HK-2 (cell line): ENCODE results near the gene MCRS1.
"Not testable (repeated sequence)": the region's sequence is repeated elsewhere in the genome, so short reads cannot be mapped to it uniquely, and the experiment has no call there.

ENCODE experiments used
- DNase-seq: peaks from one replicate; pipeline ENCODE4 v3.0.0-alpha.2; 2018; ENCODE audit not compliant: unreplicated experiment

Gene MCRS1, protein sequence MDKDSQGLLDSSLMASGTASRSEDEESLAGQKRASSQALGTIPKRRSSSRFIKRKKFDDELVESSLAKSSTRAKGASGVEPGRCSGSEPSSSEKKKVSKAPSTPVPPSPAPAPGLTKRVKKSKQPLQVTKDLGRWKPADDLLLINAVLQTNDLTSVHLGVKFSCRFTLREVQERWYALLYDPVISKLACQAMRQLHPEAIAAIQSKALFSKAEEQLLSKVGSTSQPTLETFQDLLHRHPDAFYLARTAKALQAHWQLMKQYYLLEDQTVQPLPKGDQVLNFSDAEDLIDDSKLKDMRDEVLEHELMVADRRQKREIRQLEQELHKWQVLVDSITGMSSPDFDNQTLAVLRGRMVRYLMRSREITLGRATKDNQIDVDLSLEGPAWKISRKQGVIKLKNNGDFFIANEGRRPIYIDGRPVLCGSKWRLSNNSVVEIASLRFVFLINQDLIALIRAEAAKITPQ

DNA sequence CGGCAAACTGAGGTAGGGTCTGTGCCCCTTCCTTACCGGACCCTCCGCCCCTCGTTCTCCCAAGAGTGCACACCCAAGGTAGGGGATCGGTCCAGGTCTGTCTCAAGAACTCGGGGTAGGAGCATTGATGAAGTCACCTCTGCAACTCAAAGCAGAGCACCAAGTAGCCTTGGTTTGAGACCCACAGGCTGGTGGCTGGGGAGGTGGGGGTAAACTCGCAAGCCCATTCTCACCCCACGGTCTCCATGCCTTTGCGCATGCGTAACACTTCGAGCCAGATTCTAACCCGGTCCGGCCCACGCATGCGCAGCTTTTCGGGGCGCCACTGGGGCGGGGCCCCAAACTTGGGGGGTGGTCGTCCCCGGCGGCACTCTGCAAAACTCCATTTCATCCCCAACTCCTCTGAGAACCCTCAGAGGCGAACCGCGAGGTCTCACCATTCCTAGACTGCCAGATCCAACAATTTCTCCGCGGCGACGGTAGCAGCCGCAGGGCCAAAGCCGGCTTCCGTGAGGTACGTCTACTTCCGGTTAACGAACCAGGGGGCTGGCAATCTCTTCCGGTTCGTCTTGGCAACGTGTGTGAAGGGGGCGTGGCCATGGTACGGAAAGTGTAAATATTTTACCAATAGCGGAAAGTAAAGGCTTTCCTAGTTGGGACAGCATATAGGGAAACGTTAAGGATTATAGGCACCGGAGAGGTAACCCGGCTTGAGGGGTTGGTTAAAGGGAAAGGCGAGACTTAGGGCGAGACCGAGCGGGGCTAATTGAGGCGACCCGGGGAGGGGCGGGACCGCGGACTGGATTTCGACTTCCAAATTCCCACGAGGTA, at the start of gene MCRS1:
TSS of gene MCRS1 (minus strand) at position 532 of the 831 bp plus-strand sequence. CDS start 1,411 bp downstream, outside the sequence.
- peak; percentile 85 for DNase-seq

DNA sequence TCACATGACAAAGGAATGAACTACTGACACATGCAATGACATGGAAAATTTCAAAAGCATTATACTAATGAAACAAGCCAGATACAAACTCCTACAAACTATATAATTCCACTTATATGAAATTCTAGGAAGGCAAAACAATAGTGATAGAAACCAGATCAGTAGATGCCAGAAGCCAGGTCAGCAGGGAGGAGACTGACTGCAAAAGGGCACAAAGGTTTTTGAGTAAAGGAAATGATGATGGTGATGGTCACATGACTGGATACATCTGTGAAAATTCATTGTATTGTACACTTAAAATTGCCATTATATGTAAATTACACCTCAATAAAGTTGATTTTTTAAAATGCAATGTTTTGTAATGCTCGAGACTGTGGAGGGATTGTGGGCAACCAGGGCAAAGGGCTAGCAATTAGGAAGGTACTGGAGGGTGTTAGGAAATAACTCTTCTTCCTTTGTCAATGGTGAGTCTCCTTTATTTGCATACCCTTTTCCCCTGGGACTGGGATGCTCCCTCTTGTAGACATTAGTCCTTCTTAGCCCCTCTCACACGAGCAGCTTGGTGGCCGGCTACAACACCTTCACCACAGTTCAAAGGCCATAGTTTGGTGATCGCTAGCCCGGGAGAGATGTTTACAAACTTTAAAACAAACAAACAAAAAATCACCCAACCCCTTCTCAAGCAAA, 48.7 kb upstream of the MCRS1 start:
- no peak for DNase-seq

DNA sequence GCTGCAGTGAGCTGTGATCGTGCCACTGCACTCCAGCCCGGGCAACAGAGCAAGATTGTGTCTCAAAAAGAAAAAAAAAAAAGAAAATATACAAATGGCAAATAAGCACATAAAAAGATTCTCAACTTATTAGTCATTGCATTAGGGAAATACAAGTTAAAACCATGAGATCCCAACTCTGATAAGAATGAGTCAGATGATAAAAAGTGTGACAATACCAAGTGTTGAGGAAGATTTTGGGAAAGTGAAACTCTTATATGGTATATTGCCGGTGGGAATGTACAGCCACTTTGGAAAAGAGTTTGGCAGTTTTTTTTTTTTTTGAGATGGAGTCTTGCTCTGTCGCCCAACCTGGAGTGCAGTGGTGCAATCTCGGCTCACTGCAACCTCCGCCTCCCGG, 47.8 kb upstream of the MCRS1 start:
- no peak for DNase-seq

DNA sequence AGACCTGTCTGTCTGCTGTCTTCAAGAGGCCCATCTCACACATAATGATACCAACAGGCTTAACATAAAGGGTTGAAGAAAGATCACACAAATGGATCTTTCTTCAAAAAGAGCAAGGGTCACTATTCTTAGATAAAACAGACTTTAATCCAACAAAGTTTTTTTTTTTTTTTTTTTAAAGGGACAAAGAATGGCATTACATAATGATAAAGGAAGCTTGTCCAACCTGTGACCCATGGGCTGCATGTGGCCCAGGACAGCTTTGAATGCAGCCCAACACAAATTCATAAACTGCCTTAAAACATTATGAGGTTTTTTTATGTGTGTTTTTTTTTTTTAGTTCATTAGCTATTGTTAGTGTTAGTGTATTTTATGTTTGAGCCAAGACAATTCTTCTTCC, 44.3 kb upstream of the MCRS1 start:
- DNase-seq = no peak

DNA sequence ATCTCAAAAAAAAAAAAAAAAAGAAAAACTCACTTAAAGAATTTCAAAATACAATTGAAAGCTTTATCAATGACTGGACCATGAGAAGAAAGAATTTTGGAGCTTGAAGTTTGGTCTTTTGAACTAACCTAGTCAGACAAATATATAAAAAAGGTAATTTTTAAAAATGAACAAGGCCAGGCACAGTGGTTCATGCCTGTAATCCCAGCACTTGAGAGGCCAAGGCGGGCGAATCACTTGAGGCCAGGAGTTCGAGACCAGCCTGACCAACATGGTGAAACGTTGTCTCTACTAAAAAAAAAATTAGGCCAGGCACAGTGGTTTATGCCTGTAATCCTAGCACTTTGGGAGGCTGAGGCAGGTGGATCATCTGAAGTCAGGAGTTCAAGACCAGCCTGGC, 42.8 kb upstream of the MCRS1 start:
- not testable (repeated sequence) for DNase-seq

DNA sequence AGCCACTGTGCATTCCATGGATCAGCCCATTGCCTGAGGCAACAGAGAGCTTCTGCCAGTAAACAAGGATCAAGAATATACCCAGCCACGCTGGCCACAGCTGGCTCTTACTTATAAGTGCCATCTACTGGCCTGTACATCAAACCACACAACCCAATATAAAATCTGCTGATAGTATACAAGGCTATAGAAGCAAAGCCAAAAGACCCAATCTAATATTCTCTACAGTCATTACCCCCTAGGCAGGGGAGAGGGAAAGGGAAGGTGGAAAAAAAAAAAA, 41.9 kb upstream of the MCRS1 start:
- DNase-seq = no peak

DNA sequence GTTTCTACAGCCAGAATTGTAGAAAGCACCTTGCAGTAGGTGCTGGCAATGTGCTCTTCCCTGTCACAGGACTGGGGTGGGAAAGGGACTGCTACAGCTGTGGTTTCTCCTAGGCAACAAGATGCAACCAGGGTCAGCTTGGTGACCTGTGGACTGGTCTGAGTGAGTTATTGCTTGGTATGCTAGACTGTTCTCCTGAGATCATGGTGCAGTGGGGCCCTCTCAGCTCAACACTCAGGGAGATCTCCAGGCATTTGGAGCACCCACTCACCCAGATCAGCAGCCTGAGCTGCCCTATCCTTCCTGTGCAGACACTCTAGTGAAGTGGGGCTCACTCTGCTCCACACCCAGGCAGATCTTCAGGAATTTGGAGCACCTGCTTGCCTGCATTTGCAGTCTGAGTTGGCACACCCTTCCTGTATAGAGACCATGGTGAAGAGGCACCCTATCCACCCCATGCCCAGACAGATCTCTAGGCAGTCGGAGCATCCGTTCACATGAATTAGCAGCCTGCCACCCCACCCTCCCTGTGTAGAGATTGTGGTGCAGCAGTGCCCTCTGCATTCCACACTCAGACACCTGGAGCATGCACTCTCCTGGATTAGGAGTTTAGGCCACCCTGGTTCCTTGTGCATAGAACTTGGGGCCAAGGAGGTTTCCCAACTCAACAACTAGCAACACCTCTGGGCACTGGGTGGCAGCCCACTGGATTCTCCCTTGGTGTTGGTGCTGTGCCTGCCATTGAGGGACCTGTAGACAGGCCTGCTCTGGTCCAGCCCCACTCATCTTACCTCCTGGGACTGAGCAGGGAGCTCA, 41.3 kb upstream of the MCRS1 start:
- DNase-seq = no peak

DNA sequence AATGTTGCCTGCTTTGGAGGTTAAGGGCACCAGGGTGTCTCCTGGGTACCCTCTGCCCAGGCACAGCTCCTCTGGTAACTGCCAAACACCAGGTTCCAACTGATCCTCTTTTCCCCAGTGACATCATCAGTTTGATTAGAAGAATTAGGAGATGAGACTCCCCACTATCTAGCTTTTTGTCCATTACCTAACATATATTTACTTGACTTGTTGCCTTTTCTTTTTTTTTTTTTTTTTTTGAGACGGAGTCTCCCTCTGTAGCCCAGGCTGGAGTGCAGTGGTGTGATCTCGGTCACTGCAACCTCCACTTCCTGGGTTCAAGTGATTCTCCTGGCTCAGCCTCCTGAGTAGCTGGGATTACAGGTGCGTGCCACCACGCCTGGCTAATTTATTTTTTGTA, 37.6 kb upstream of the MCRS1 start, which contains the start of gene FAM186B:
TSS of gene FAM186B (minus strand) at position 101 of the 400 bp plus-strand sequence. CDS start 162 bp downstream, outside the sequence.
- not testable (repeated sequence) for DNase-seq

DNA sequence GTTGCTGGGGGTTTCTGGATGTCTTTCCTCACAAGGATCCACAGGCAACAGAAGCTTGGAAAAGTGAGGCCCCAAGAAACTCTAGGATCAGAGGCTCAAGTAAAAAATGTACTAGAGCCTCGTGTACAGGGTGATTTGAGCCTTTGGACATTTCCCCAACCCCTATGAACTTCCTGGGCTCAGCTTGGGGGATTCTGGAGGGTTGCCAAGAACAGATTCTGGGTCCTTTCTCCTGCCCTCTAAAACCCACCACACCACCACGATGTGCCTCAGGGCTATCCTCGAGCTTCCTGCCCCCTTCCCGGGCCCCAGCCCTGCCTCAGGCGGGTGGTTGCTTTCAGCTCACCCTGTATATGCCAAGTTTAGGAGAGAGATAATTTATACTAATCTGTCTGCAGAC, 36.9 kb upstream of the MCRS1 start:
- DNase-seq = no peak

DNA sequence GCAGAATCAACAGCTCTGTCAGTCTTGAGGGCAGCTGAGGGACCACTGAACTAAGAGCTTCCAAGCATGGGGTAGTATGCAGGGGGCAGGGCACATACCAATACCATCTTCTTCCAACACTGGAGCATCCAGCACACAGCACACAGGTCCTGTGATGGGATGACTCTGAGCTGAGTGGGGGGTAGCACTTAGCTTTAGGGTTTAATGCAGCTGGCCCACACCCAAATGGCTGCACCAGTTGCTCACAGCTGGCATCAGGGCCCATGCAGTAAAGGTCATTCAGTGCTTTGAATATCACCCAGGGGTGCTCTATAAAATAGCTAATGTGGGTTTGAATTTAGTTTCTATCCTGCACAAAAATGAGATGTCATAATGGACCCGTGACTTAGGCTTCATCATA, 35.8 kb upstream of the MCRS1 start:
- DNase-seq = no peak

DNA sequence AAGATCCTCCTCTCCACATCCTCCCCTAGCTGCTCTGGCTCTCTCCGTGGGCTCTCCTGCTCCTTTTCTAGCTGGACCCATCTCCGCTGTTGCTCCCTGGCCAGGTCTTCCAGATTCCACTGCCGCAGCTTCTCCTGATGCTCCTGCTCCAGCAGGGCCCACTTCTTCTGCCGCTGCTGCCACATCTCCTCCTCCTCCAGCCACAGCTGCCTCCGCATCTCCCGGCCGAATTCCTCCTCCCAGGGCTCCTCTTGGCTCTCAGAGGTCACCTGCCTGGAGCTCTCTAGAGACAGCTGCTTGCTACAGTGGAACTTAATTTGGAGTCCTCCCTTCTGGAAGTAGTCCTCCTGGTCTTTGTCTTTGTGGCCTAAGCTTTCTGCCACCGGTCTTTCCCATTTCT, 32.0 kb upstream of the MCRS1 start:
- no peak for DNase-seq

DNA sequence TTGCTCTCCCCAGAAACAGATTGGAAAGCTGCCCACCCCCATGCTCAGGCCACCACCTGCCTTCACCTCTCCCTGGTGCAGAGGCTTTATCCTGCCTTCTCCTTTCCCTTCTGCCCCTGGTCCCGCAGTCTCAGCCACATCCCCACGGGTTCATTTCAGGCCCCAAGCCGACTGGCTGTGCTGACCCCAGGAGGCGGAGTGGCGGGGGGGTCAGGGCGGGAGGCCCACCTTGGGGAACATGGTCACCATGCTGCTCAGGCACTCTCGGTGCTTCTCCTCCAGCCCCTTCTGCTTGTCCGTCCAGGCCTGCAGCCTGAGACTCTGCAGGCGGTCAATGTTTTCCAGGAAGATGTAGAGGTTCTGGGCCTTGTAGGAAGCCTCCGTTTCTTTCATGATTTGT, 30.6 kb upstream of the MCRS1 start:
- no peak for DNase-seq

DNA sequence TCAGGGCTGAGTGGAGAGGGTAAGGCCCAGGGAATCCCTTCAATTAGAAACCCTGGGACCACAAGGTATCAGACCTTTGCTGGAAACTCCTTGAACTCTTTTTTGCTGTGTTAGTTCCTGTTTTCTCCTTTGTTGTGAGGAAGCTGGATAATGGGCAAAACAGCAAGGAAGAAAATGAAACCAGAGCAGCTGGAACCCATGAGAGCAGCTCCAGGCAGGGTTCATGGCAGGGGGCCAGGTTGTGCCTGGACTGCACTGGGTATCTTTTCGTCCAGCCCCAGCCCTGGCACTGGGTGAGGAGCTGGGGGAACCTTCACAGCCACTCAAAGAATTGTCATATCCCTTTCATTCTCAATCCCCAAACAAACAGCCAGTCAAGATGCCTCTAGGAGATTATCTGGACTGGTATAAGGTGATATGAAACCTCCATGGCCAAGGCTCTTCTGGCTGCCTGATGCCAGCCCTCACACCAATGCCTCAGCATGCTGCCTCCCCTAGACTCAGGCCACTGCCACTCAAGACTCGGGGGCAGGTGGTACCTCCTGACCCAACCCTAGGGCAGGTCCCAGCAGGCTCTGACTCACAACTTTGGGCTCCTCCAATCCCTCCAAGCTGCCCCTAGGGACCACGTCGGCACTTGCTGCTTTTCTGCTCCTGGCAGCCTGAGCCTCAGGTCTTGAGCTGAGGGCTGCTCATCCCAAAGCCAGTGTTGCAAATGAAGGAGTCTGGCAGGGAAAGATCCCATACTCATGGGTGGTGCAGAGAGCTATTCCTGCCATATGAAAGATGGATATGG, 21.0 kb upstream of the MCRS1 start:
- no peak for DNase-seq

DNA sequence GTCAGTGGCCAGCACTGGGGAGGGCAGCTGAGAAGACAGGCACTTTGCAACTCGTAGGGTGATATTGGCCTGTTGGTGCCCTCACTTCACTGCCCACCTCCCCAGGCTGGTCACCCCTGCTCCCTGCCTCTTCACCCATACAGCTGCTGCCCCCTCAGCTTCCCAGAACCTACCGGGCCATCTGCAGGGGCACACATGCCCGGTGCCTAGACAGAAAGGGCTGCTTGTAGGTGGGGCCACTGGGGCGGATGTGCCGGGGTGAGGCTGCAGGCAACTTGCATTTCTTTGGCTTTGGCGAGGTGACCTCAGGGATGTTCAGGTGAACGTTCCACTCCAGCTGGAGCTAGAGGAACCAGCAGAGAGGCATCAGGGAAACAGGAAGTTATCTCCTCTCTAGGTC, 20.3 kb upstream of the MCRS1 start:
- DNase-seq = no peak

DNA sequence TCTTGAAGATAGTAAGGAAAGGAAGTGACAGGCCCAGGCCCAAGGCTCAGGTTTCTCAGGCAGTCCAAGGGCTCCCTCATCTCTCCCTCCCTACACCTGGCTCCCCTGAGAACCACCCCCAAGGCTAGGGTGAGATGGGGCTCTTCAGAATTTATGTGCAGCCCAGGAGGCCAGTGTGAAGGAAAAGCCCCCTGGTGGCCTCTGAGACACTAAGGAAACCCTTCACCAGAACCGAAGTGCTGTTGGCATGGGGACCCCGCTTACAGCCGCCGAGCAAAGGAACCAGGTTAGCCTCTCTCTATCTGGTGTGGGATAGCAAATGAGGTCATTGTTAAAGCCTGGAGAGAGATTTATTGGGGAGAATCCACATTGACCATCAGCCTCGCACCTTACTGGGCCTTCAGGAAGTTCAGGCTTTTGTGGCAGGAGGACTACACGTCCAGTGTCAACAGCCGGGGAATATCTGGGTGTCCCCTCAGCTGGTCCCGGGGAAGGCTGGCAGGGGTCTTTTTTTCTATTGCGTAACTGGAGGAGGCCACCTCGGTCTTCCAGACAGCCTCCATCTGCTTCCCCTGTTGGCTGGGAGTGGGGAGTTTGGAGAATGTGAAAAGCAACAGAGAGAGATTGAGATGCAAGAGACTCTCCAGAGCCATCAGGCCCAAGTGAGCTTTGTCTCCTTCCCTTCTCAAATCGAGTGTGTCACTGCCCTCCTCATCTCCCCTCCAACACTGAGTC, 19.4 kb upstream of the MCRS1 start:
- DNase-seq = no peak

DNA sequence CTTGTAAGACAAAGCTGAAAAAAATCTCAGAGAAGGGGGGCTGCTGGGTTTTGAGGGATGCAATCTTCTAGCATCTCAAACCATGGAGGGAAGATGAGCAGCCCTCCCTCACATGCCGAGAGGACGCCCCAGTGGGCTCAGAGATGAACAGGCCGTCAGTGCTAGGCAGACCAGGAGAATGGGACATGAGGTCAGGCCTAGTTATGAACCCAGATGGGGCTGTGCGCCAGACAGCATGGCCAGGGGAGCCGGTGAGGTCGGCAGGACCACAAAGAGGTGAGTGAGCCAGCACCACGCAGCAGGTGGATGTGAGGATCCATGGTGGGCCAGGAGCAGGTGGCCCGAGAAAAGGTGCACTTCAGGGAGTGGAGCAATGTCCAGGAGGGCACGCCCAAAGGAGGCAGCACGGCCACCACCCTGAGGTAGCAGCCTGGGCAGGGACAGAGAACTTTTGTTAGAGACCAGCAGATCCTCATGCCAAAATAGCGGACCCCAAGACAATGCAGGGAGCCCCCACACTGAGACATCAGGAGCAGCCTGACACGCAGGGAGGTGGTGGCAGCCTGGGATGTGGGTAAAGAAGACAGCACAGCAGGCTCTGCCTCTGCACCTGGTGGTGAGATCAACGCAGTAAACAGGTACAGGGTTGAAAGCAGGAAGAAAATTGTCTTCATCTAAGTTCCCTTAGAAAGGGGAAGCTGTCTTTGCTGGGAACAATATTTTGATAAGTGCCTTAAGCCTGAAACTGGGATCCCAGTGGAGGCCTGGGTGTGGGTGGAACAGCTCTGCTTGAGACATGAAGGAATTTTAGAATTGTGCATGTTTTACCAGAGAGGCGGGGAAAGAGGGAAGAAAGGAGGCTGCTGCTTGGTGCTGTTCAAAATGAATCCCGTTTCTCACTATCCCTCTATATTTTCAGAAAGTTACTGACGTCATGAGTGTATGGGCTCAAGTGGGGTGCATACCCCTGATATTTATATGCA, 17.8 kb upstream of the MCRS1 start:
- no peak for DNase-seq

DNA sequence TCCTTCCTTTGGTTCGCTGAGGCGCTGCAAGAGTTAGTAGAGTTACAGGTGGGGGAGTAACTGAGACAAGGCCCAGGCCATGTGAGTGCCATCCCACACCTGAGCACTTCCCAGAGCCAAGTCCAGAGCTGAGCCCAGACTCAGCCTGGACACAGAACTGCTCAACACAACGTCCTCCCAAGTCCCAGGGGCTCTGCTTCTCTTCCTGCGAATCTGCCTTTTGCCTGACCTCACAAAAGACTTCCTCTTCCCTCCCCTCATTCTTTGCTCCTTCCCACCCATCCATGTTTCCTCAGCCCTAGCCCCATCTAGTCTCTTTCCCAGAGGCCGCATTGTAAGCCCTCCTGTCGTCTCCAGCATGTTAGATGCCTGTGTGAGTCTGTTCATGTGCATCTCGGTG, 16.6 kb upstream of the MCRS1 start:
- DNase-seq = no peak

DNA sequence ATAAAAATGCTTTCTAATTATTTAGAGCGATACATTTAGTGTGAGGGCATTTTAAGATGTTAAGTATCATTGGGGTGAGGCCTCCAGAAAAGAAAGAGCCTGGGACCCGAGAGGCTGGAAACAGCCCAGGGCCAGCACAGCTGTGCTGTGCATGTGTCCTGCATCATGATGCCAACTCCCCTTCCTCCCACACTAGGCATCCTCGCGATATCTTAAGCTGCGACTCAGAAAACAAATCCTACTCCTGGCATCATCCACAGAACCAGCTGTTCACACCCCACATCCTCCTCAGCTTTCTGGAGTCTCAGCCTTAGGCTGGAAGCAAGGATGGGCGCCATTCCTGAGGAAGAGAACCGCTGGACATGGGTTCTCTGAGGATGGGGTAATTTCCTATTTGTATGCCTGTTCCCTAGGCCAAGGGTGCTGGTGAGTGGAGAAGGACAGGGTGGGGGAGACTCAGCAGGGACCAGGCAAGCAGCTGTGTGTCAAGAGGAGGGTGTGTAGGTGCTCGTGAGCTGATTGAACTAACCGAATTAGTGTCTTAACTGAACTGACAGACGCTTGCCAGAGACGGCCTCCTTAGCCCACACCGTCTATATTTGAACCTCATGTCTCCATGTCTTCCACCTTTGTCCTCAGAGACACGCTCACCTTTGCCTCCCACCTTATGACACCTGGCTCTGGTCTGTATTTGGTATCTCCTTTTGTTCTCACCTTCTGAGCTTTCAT, 15.6 kb upstream of the MCRS1 start:
- no peak for DNase-seq
